HUES64 (cell line): ENCODE measurements around the gene PMEPA1.

Experiments
- H3K27ac ChIP-seq: 2 replicates; pipeline ENCODE4 v1.7.0; 2013; ENCODE audit warnings: low read depth, low read length, inconsistent platforms
- H3K27me3 ChIP-seq: 2 replicates; pipeline ENCODE4 v1.6.1; 2013; ENCODE audit warnings: mild to moderate bottlenecking, low read length; ENCODE audit not compliant: insufficient read depth
- H3K36me3 ChIP-seq: 2 replicates; pipeline ENCODE4 v1.6.1; 2013; ENCODE audit warnings: mild to moderate bottlenecking, low read length; ENCODE audit not compliant: insufficient read depth
- H3K4me1 ChIP-seq: 2 replicates; pipeline ENCODE4 v1.6.1; 2013; ENCODE audit warnings: mild to moderate bottlenecking, low read length, moderate library complexity; ENCODE audit not compliant: insufficient read depth
- H3K4me3 ChIP-seq: 2 replicates; pipeline ENCODE4 v1.5.1; 2013; ENCODE audit warnings: mild to moderate bottlenecking, low read length, moderate library complexity
- H3K9ac ChIP-seq: 2 replicates; pipeline ENCODE4 v1.6.1; 2013; ENCODE audit warnings: mild to moderate bottlenecking, low read depth, low read length
- H3K9me3 ChIP-seq: 2 replicates; pipeline ENCODE4 v1.6.1; 2013; ENCODE audit warnings: low read depth, low read length; ENCODE audit not compliant: insufficient read depth
- WGBS: fragments of 150-250, 120-280 bp; methylation state at CpG from one replicate; pipeline ENCODE4 v1.1.7; 2013; ENCODE audit warnings: missing lambda C conversion rate; 5-methylcytosine and 5-hydroxymethylcytosine counted together

Gene PMEPA1

GRCh38 chr20:57675773-57676172, 34.0 kb downstream of the PMEPA1 start:
- Histone ChIP-seq H3K9ac (no peak overlapping the region), H3K4me3 (no peak overlapping the region), H3K27ac (no peak overlapping the region), H3K36me3 (peaks cover 4% of the 10 kb centered on the region; the same call in 1 of the 2 replicates), H3K9me3 (no peaks in the 10 kb centered on the region), H3K4me1 (peaks cover 35% of the 10 kb centered on the region), H3K27me3 (no peaks in the 10 kb centered on the region)
- WGBS: 91% methylated on average over 12 of the region's 12 CpGs

- no peaks in the 10 kb centered on the region for H3K9me3 ChIP-seq
- no peaks in the 10 kb centered on the region for H3K27me3 ChIP-seq
- peaks cover 4% of the 10 kb centered on the region; the same call in 1 of the 2 replicates for H3K36me3 ChIP-seq
- H3K4me3 ChIP-seq: no peak overlapping the region
- no peak overlapping the region for H3K27ac ChIP-seq
- H3K9ac ChIP-seq: no peak overlapping the region
- 91% methylated on average over 17 of the region's 17 CpGs for WGBS
- peaks cover 15% of the 10 kb centered on the region; the same call in 1 of the 2 replicates for H3K4me1 ChIP-seq
Measured at GRCh38 chr20:57672953-57673575, 36.8 kb downstream of the PMEPA1 start.

- Histone ChIP-seq H3K4me1 (peaks cover 6% of the 10 kb centered on the region; the same call in 1 of the 2 replicates), H3K9me3 (no peaks in the 10 kb centered on the region), H3K9ac (no peak overlapping the region), H3K27ac (no peak overlapping the region), H3K36me3 (peaks cover 4% of the 10 kb centered on the region; the same call in 1 of the 2 replicates), H3K27me3 (no peaks in the 10 kb centered on the region), H3K4me3 (no peak overlapping the region)
- 94% methylated on average over 26 of the region's 26 CpGs for WGBS
Measured at GRCh38 chr20:57672164-57672563, 37.7 kb downstream of the PMEPA1 start.

- Histone ChIP-seq H3K36me3 (peaks cover 8% of the 10 kb centered on the region), H3K4me3 (no peak overlapping the region), H3K4me1 (peaks cover 3% of the 10 kb centered on the region; the same call in 1 of the 2 replicates), H3K9ac (no peak overlapping the region), H3K27me3 (no peaks in the 10 kb centered on the region), H3K9me3 (no peaks in the 10 kb centered on the region), H3K27ac (no peak overlapping the region)
- 90% methylated on average over 4 of the region's 4 CpGs for WGBS
Measured at GRCh38 chr20:57671662-57672061, 38.2 kb downstream of the PMEPA1 start.

GRCh38 chr20:57671072-57671391, 38.8 kb downstream of the PMEPA1 start:
- Histone ChIP-seq H3K4me1 (peaks cover 3% of the 10 kb centered on the region; the same call in 1 of the 2 replicates), H3K4me3 (no peak overlapping the region), H3K27ac (no peak overlapping the region), H3K36me3 (peaks cover 9% of the 10 kb centered on the region), H3K9me3 (no peaks in the 10 kb centered on the region), H3K9ac (no peak overlapping the region), H3K27me3 (no peaks in the 10 kb centered on the region)
- 93% methylated on average over 10 of the region's 10 CpGs for WGBS

GRCh38 chr20:57670288-57671071, 39.3 kb downstream of the PMEPA1 start:
- Histone ChIP-seq H3K9ac (no peak overlapping the region), H3K4me3 (no peak overlapping the region), H3K27ac (no peak overlapping the region), H3K36me3 (peaks cover 5% of the 10 kb centered on the region; the same call in 1 of the 2 replicates), H3K4me1 (peaks cover 3% of the 10 kb centered on the region; the same call in 1 of the 2 replicates), H3K9me3 (no peaks in the 10 kb centered on the region), H3K27me3 (no peaks in the 10 kb centered on the region)
- WGBS: 90% methylated on average over 21 of the region's 21 CpGs

GRCh38 chr20:57669632-57670031, 40.2 kb downstream of the PMEPA1 start:
- no peak overlapping the region for H3K9ac ChIP-seq
- no peak overlapping the region for H3K4me3 ChIP-seq
- H3K36me3 ChIP-seq: peaks cover 5% of the 10 kb centered on the region; the same call in 1 of the 2 replicates
- H3K27me3 ChIP-seq: no peaks in the 10 kb centered on the region
- peaks cover 3% of the 10 kb centered on the region; the same call in 1 of the 2 replicates for H3K4me1 ChIP-seq
- 97% methylated on average over 7 of the region's 8 CpGs for WGBS
- H3K9me3 ChIP-seq: no peaks in the 10 kb centered on the region
- no peak overlapping the region for H3K27ac ChIP-seq

- H3K4me3 ChIP-seq: no peak overlapping the region
- no peaks in the 10 kb centered on the region for H3K27me3 ChIP-seq
- 94% methylated on average over 18 of the region's 18 CpGs for WGBS
- no peak overlapping the region for H3K27ac ChIP-seq
- peaks cover 3% of the 10 kb centered on the region; the same call in 1 of the 2 replicates for H3K4me1 ChIP-seq
- no peaks in the 10 kb centered on the region for H3K9me3 ChIP-seq
- H3K9ac ChIP-seq: no peak overlapping the region
- H3K36me3 ChIP-seq: peaks cover 5% of the 10 kb centered on the region; the same call in 1 of the 2 replicates
Measured at GRCh38 chr20:57667924-57668782, 41.7 kb downstream of the PMEPA1 start.

GRCh38 chr20:57667388-57667787, 42.4 kb downstream of the PMEPA1 start:
- 86% methylated on average over 16 of the region's 16 CpGs for WGBS
- H3K27me3 ChIP-seq: no peaks in the 10 kb centered on the region
- H3K9ac ChIP-seq: no peak overlapping the region
- H3K4me1 ChIP-seq: peaks cover 3% of the 10 kb centered on the region; the same call in 1 of the 2 replicates
- H3K4me3 ChIP-seq: no peak overlapping the region
- no peaks in the 10 kb centered on the region for H3K9me3 ChIP-seq
- no peak overlapping the region for H3K27ac ChIP-seq
- H3K36me3 ChIP-seq: peaks cover 5% of the 10 kb centered on the region; the same call in 1 of the 2 replicates

GRCh38 chr20:57666834-57667157, 43.0 kb downstream of the PMEPA1 start:
- Histone ChIP-seq H3K4me1 (peaks cover 3% of the 10 kb centered on the region; the same call in 1 of the 2 replicates), H3K4me3 (no peak overlapping the region), H3K9me3 (no peaks in the 10 kb centered on the region), H3K27ac (no peak overlapping the region), H3K9ac (no peak overlapping the region), H3K36me3 (peaks cover 5% of the 10 kb centered on the region; the same call in 1 of the 2 replicates), H3K27me3 (no peaks in the 10 kb centered on the region)
- 93% methylated on average over 13 of the region's 13 CpGs for WGBS
